ENCODE data around the gene CCDC69.
"Not testable (repeated sequence)": the region's sequence is repeated elsewhere in the genome, so short reads cannot be mapped to it uniquely, and the experiment has no call there.

Gene CCDC69

DNA sequence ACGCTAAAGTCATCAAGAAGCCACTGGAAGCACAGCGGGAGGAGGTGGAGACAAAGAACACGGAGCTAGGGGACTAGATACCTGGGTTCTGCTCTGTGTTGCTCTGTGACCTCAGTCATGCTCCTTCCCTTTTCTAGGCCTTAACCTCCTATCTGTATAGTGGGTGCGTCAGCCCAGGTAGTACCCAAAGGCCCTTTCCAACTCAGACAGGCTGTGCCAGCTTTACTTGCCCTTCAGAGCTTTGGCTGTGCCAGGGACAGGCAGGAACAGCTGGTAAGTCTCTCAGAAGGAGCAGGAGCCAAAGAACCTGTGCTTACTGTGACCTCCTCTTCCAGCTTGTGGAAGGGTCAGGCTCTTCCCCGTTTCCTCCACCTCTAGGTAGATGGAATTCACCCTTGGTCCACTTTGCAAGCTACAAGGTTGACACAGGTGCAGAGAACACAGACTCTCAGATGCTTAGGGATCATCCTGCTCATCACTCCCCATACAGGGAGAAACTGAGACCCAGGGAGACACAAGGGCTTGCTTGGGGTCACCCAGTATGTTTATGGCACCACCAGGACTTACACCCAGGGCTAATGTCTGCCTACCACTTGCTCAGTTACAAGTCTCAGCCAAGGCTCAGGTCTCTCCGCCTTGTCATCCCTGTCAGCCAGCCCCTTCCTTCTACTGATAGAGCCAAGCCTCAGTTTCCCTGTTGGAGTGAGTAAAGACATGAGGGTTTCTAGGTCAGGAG, 1.7 kb downstream of the CCDC69 start:
- no peak for DNase-seq (ENCODE audit: low spot score)

DNA sequence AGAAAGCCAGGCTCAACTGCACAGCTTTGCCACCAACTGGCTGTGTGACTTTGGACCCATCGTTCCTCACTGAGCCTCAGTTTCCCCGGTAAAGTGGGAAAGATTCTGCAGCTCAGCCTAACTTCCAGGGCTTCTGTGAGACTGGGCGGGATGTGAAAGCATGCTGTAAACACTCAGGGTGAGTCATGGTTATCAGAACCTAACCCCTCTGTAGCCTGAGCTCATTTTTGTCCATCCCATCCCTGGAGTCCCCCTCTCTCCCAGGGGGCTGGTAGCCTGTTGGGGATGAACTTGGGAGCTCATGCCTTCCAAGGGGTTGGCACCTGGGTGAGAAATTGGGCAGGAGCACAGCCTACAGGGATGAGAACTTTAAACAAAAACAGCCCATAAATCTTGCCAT, 2.3 kb downstream of the CCDC69 start:
- no peak for DNase-seq (ENCODE audit: low spot score)

GRCh38 chr5:151219789-151220188, 4.1 kb downstream of the CCDC69 start:
- DNase-seq (ENCODE audit: low spot score), result peak; percentile 30

DNA sequence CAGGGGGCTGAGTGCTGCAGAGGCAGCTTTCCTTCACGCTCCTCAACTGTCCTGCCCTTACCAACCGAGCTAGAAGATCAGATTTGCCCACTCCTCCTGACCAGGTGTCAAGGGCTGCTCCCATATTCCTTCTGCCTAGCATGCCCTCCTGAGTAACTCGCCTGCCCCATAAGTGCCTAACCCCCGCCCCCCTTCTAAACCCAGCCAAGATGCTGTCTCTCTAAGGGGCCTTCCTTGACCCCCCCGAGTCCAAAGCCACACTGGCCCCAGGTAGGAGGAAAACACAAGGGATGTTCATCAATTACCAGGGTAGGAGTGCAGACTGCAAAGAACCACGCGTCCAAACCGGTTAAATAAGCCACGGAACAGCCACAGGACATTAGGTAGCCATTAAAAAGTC, 4.8 kb downstream of the CCDC69 start:
- no peak for DNase-seq (ENCODE audit: low spot score)

- no peak for DNase-seq (ENCODE audit: low spot score)
Measured at GRCh38 chr5:151218177-151218576, 5.7 kb downstream of the CCDC69 start.

DNA sequence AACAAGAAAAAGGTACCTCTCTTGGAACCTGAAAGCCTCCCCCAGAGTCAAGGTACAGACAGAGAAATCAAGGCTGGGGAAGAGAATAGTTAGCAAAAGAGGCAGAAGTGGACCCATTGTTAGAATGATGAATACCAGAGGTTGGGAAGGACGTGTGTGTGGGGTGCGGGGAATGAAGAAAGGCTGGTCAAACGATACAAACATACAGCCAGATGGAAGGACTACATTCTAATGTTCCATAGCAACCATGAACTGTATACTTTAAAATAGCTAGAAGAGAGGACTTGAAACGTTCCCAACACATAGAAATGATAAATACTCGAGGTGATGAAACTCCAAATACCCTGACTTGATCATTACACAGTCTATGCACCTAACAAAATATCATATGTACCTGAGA, 7.1 kb downstream of the CCDC69 start:
- DNase-seq (ENCODE audit: low spot score), result no peak

DNA sequence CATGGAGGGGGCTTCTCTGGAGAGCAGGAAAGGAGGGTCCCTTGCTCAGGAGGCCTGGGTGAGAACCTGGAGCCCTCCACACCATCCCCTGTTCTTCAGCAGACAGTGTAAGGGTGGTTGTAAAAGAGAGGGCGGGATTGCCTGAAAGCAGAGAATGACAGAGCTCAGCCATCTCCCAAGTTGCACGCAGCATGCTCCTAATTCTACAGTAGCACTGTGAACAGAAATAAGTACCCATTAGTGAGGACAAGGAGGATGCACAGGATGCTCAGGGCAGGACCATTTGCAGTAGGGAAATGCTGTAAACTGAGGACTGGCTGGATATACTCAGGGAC, 8.4 kb downstream of the CCDC69 start:
- no peak for DNase-seq (ENCODE audit: low spot score)

DNA sequence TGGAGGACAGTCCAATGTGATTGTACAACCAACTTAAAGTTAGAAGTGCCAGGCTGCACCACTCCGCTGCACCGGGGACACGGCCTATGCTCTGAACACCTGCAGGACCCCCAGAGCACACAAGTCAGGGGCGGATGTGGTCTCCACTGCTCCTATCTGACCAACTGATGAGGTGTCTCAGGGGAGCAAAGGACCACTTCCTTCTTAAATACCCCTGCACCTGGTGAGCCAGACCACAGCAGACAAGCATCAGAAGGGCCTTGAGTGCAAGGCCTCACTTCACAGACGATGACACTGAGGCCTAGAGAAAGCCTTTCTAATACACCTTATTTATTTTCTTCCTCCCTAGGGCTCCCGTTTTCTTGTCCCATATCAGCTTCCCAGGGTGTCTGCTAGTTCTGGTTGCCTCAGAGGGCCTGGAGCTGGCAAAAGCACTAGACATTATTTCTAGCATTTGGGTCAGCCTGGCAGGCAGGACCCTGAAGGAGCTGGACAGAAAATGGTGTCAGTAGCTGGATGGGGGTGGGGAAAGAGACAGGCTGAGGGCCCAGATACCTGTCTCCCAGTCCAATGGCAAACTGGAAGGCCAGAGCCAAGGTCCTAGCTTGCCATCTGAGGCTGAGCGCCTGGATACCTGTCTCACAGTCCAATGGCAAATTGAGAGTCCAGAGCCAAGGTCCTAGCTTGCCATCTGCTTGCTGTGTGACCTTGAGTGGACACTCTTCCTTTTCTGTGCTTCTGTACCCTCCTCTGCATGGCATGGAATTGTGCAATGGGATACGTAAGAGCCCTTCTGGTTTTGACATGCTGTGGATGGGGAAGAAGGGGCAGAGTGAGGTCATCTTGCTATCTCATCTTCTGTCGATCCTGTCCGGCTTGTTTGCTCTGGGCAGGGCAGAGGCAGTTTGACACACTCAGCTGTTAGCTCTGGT, 9.0 kb downstream of the CCDC69 start:
- no peak for DNase-seq (ENCODE audit: low spot score)

DNA sequence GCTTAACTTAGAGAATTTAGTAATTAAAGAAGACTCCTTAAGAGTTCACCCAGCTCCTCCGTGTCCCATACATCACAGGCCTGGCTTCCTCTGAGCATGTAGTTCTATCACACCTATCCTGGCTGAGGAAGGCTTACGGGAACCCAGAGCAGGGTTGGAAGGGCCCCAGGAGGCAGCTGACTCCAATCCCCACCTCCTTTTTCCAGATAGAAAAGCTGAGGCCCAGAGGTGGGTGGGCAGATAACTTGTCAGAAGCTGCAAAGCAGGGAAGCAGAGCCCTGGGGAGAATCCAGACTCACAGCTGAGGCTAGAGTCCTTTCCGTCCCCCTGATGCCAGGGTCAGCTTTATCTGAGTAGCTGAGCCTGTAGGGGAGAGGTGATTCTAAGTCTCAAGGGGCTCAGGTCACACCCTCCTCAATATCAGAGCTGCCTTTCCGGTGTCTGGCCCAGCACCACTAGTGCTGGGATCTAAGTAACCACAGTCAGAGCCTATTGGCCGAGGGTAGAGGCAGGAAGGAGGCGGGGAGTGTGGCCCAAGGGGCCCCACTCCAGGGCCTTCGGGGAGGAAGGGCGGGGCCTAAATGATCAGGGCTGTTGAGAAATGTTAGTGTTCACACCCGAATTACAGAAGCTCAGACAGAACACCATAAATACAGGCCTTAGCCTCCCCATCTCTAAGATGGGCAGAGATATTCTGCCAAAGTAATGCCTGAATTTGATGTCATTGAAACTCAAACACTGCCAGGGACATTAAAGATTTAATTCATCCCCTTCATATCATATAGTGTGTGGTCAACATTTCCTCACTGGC, 9.9 kb downstream of the CCDC69 start:
- DNase-seq (ENCODE audit: low spot score), result peak; percentile 84

DNA sequence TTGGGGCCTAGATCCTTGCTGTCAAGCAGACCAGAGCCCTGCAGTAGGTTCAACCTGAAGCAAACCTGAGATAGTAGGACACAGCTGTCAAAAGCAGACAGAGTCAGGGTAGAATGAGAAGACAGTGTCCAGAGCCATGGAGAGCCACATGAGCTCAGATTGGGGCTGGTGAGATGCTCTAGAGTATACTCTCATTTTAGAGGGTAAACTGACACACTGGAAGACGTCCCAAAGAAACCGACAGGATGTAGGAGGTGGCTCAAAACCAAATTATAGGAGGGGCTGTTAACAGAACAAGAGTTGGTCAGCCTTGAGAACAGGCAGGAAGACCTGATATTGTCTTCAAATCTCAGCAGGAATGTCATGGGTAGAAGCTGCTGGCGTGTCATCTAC, 11.5 kb downstream of the CCDC69 start:
- DNase-seq (ENCODE audit: low spot score), result no peak

DNA sequence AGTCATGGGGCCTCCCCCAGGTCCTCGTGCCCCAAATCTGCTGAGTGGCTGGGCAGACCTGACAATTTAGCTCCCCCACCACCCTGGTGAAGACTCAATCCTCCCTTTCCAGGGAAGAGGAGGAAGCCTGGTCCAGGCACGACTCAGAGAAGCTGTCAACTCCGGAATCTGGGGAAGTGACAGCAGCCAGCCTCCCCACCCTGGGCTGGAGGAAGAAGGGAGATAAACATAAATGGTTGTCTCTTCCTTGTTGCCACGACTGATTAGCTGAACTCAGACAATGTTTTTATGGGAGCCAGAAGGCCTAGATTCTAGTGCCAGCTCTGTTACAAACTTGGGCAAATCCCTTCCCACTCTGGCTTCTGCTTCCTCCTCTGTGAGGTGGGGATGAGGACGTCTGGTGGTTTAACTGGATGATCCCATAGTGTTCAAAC, 15.4 kb downstream of the CCDC69 start:
- DNase-seq (ENCODE audit: low spot score), result no peak

GRCh38 chr5:151205411-151205810, 18.5 kb downstream of the CCDC69 start:
- DNase-seq (ENCODE audit: low spot score), result no peak

DNA sequence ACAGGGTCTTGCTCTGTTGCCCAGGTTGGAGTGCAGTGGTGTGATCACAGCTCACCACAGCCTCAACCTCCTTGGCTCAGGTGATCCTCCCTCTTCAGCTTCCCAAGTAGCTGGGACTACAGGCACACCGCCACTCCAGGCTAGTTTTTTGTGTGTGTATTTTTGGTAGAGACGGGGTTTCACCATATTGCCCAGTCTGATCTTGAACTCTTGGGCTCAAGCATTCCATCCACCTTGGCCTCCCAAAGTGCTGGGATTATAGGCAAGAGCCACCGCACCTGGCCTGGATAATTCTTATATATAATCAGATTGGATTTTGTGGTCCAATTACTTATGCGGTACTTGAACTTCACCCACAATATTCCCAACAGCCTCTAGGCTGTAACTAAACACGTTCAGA, 19.8 kb downstream of the CCDC69 start:
- DNase-seq (ENCODE audit: low spot score), result no peak

DNA sequence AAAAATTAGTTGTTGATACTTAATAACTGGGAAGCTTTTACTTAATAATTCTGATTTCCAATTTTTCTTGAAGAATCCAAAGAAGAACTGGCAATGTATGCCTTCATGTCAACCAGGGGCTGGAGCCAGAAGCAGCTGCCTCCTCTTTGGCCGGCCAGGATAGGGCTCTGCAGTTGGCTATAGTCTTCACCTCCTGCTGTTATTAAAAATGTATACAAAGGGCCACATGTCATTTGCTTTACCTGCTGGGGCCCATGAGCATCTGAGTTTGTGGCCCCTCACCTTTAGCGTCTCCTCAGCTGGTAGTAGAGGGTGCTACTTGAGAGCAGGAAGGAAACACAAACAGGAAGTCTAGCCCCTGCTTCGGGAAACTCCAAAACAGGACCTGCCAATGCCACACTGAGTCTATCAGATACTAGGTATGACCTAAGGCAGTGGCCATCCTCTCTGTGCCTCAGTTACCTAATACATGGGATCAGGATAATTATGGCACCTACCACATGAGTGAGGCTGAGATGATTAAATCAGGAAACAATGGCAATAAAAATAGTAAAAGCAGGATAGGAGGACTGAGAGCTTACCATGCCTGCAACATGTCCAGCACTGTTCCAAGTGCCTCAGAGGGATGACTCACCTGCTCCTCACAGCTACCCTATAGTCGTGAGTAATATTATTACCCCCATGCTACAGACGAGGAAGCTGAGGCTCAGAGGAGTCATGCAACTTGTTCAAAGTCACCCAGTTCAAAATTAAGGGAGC, 21.3 kb downstream of the CCDC69 start:
- DNase-seq (ENCODE audit: low spot score), result no peak

GRCh38 chr5:151200913-151201595, 22.8 kb downstream of the CCDC69 start:
- no peak for DNase-seq (ENCODE audit: low spot score)

GRCh38 chr5:151199581-151200185, 24.2 kb downstream of the CCDC69 start:
- DNase-seq (ENCODE audit: low spot score), result no peak

DNA sequence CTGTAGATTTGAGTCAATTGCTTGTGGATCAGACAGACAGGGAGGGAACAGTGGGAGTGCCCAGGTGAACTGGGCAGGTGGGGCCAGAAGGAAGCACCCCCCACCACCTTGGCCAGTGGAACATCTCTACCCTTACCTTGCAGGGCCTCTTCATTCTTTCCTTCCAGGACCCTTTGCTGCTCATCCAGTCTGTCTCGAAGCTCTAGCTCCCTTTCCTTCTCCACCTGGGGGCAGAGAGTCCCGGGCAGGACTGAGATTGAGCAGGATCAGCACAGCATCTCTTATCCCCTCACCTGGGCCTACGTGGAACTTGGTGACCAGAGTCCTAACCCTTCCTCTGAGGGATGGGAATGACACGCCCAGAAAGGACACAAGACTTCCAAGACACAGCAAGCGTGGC, 25.0 kb downstream of the CCDC69 start:
- no peak for DNase-seq (ENCODE audit: low spot score)

- DNase-seq (ENCODE audit: low spot score), result not testable (repeated sequence)
Measured at GRCh38 chr5:151197291-151197600, 26.6 kb downstream of the CCDC69 start.

GRCh38 chr5:151196556-151197290, 27.2 kb downstream of the CCDC69 start:
- DNase-seq (ENCODE audit: low spot score), result no peak

- no peak for DNase-seq (ENCODE audit: low spot score)
Measured at GRCh38 chr5:151195622-151196021, 28.3 kb downstream of the CCDC69 start.
